ENCODE results near the gene BMF. TPM values are rescaled to one million over a fixed set of nuclear protein-coding genes. Genes with fewer than 3 reads are reported as not detected.
"Not testable (repeated sequence)": the region's sequence is repeated elsewhere in the genome, so short reads cannot be mapped to it uniquely, and the experiment has no call there.

BMF gene, protein sequence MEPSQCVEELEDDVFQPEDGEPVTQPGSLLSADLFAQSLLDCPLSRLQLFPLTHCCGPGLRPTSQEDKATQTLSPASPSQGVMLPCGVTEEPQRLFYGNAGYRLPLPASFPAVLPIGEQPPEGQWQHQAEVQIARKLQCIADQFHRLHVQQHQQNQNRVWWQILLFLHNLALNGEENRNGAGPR
- 10 to 100 TPM in 3 of 10 donors, 1 to 10 TPM in 7; 7.2 to 13.0 (median 8.9) TPM for polyA plus RNA-seq (ENCODE audit: insufficient read length in 10 of 10)
- long read RNA-seq, donor 1, full-length matches to known transcripts: 1 of 1 reads
- long read RNA-seq, donor 1, partial matches to known transcripts: 0 of 1 reads
- long read RNA-seq, donor 1, other reads (novel, unspliced or antisense): 0 of 1 reads
- long read RNA-seq, donor 2: 0 reads
- long read RNA-seq, donor 3: 0 reads
- long read RNA-seq, donor 4, full-length matches to known transcripts: 1 of 1 reads
- long read RNA-seq, donor 4, partial matches to known transcripts: 0 of 1 reads
- long read RNA-seq, donor 4, other reads (novel, unspliced or antisense): 0 of 1 reads
- long read RNA-seq, donor 5, full-length matches to known transcripts: 2 of 2 reads
- long read RNA-seq, donor 5, partial matches to known transcripts: 0 of 2 reads
- long read RNA-seq, donor 5, other reads (novel, unspliced or antisense): 0 of 2 reads
- long read RNA-seq, donor 6, full-length matches to known transcripts: 2 of 2 reads
- long read RNA-seq, donor 6, partial matches to known transcripts: 0 of 2 reads
- long read RNA-seq, donor 6, other reads (novel, unspliced or antisense): 0 of 2 reads
- long read RNA-seq, donor 7: 0 reads
- long read RNA-seq, donor 8, full-length matches to known transcripts: 1 of 1 reads
- long read RNA-seq, donor 8, partial matches to known transcripts: 0 of 1 reads
- long read RNA-seq, donor 8, other reads (novel, unspliced or antisense): 0 of 1 reads
- long read RNA-seq, donor 9, full-length matches to known transcripts: 1 of 1 reads
- long read RNA-seq, donor 9, partial matches to known transcripts: 0 of 1 reads
- long read RNA-seq, donor 9, other reads (novel, unspliced or antisense): 0 of 1 reads

- peak; percentile 99 to 100 (median 100) for DNase-seq
These were observed at the start of gene BMF for GRCh38 chr15:40108855-40109735. BMF (minus strand) TSS chr15:40108879; CDS start chr15:40106086, 2,793 bp downstream.

GRCh38 chr15:40157778-40158447 lies 49.2 kb upstream of the BMF start:
- DNase-seq: no peak

- DNase-seq: no peak
These were observed 46.7 kb upstream of the BMF start for GRCh38 chr15:40155270-40155910.

DNA sequence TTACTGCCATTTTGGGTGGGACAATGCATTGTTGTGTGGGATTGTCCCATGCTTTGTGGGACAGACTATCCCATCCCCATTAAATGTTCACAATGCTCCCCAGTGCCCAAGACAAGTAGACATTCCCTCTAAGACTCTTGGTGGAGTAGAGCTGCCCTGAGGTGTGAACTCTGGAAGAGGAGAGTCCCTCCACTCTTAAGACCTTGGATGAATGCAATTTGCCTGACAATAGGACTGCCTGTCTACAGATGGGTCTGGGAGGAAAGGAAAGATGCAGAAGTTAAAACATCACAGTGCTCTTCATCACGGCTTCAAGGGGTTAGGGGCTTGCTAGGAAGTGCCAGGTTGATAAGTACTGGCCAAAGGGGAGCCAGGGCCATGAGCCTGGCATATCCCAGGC lies 46.1 kb upstream of the BMF start:
- not testable (repeated sequence) for DNase-seq

- DNase-seq: no peak
These were observed 43.3 kb upstream of the BMF start for GRCh38 chr15:40151991-40152390.

DNA sequence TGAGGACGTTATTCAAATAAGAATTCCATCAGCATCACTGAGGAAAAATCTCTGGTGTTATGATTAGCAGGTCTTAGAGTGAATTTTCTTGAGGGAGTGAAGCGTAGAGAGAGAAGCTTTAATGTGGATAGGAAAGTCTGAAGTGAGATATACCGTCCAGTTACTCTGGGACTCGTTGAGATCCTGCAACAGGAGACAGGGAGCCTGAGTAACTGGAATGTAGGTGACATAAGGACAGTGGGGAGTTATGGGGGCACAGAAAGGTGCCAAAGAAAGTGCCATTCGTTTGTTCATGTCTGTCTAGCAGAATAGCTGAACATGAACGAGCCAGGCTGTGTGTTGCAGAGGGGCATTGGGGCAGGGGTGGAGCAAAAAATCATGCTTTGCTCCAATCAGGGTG lies 42.8 kb upstream of the BMF start:
- no peak for DNase-seq

GRCh38 chr15:40150163-40150925 lies 41.7 kb upstream of the BMF start:
- DNase-seq: peak; percentile 18 to 48 (median 28)

GRCh38 chr15:40149339-40149738 lies 40.7 kb upstream of the BMF start:
- DNase-seq: no peak

DNA sequence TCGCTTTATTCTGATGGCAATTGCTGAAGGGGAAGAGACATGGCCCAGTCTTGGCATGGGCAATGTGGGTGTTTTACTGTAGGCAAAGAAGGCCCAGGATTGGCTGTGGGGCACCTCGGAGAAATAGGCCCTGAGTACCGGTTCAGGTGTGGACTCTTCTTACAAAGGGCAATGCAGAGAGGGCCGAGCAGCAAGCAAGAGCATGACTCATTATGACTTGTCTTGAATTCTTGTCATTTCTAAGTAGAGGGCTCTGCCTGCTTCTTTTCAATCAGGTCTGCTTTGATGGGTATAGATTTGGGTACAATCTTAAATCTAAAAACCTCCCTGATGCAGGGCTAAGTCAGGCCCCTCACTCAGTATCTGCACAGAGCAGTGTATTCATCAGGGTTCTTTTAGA lies 37.4 kb upstream of the BMF start:
- DNase-seq: no peak

GRCh38 chr15:40142428-40142827 lies 33.7 kb upstream of the BMF start:
- no peak for DNase-seq

DNA sequence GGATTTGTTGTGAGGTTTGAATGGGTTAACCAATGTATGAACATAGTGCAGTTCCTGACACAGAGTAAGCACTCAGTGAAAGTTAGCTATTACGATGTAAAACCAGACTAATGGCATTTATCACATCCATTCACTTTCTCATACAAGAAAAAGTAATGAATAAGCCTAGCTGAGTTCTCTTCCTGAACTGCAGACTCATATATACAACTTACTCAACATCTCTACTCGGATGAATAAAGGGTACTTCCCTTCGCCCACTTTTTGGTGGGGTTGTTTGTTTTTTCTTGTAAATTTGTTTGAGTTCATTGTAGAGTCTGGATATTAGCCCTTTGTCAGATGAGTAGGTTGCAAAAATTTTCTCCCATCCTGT lies 29.5 kb upstream of the BMF start:
- DNase-seq: not testable (repeated sequence)

- DNase-seq: no peak
These were observed 28.9 kb upstream of the BMF start for GRCh38 chr15:40137303-40138200.

- no peak for DNase-seq
These were observed 28.0 kb upstream of the BMF start for GRCh38 chr15:40136470-40137302.

- not testable (repeated sequence) for DNase-seq
These were observed 27.3 kb upstream of the BMF start for GRCh38 chr15:40135846-40136450.

- no peak for DNase-seq
These were observed 26.2 kb upstream of the BMF start for GRCh38 chr15:40134885-40135284.

DNA sequence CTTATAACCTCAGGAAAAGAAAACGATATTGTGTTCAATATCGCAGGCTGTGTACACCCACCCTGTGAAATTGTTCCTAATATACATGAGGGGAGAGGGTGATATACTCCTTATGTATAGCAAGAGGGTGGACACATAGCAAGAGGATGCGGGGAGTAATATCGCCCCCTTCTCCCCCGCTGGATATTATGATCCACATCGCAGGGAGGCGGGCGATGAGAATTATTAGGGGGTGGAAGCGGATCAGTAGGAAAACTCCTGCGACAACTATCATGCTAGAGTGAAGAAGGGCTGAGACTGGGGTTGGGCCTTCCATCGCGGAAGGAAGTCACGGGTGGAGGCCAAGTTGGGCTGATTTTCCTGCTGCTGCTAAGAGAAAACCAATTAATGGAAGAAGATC lies 24.9 kb upstream of the BMF start:
- no peak for DNase-seq
